HEK293 (cell line): ENCODE measurements around the gene LTC4S.

Source experiments
- EGR2 ChIP-seq: fragments of 450-650 bp; formaldehyde crosslinking; IDR thresholded peaks from 2 replicates; pipeline ENCODE4 v1.5.1; 2016; ENCODE audit warnings: low read depth, missing biosample characterization, missing genetic modification characterization
- GLIS1 ChIP-seq: fragments of 450-650 bp; formaldehyde crosslinking; IDR thresholded peaks from 2 replicates; pipeline ENCODE4 v1.5.1; 2016; ENCODE audit warnings: missing biosample characterization, missing genetic modification characterization
- HOXD13 ChIP-seq: sonication (generic); formaldehyde crosslinking; IDR thresholded peaks from 2 replicates; pipeline ENCODE4 v1.8.0; 2022; ENCODE audit warnings: missing genetic modification reagents, borderline replicate concordance
- KLF16 ChIP-seq: fragments of 450-650 bp; formaldehyde crosslinking; IDR thresholded peaks from 2 replicates; pipeline ENCODE4 v1.5.1; 2017; ENCODE audit warnings: missing biosample characterization, missing genetic modification characterization
- MZF1 ChIP-seq: fragments of 450-650 bp; formaldehyde crosslinking; IDR thresholded peaks from 2 replicates; pipeline ENCODE4 v1.5.1; 2017; ENCODE audit warnings: missing biosample characterization, missing genetic modification characterization, borderline replicate concordance
- SP2 ChIP-seq: fragments of 450-650 bp; formaldehyde crosslinking; IDR thresholded peaks from 2 replicates; pipeline ENCODE4 v1.5.1; 2016; ENCODE audit warnings: missing biosample characterization, missing genetic modification characterization
- SP7 ChIP-seq: fragments of 450-650 bp; formaldehyde crosslinking; IDR thresholded peaks from 2 replicates; pipeline ENCODE4 v1.5.1; 2016; ENCODE audit warnings: missing biosample characterization, missing genetic modification characterization
- YY1 ChIP-seq: fragments of 450-650 bp; formaldehyde crosslinking; IDR thresholded peaks from 2 replicates; pipeline ENCODE4 v1.5.1; 2018; ENCODE audit warnings: missing biosample characterization, missing genetic modification characterization
- ZBTB20 ChIP-seq: fragments of 450-650 bp; formaldehyde crosslinking; IDR thresholded peaks from 2 replicates; pipeline ENCODE4 v1.5.1; 2016; ENCODE audit warnings: missing biosample characterization, missing genetic modification characterization
- ZBTB48 ChIP-seq: fragments of 450-650 bp; formaldehyde crosslinking; IDR thresholded peaks from 2 replicates; pipeline ENCODE4 v1.5.1; 2016; ENCODE audit warnings: missing biosample characterization, missing genetic modification characterization
- ZFHX2 ChIP-seq: fragments of 450-650 bp; formaldehyde crosslinking; conservative IDR thresholded peaks from 2 replicates; pipeline ENCODE4 v1.5.1; 2016; ENCODE audit warnings: missing biosample characterization, missing genetic modification characterization
- ZNF174 ChIP-seq: fragments of 450-650 bp; formaldehyde crosslinking; IDR thresholded peaks from 2 replicates; pipeline ENCODE4 v1.5.0; 2017; ENCODE audit warnings: missing biosample characterization, mild to moderate bottlenecking, missing genetic modification characterization
- ZNF202 ChIP-seq: fragments of 450-650 bp; formaldehyde crosslinking; IDR thresholded peaks from 2 replicates; pipeline ENCODE4 v1.5.1; 2016; ENCODE audit warnings: missing biosample characterization, missing genetic modification characterization, borderline replicate concordance
- ZNF223 ChIP-seq: fragments of 450-650 bp; formaldehyde crosslinking; IDR thresholded peaks from 2 replicates; pipeline ENCODE4 v1.5.1; 2016; ENCODE audit warnings: missing biosample characterization, missing genetic modification characterization
- ZNF335 ChIP-seq: fragments of 450-650 bp; formaldehyde crosslinking; conservative IDR thresholded peaks from 2 replicates; pipeline ENCODE4 v1.5.1; 2016; ENCODE audit warnings: missing biosample characterization, missing genetic modification characterization
- ZNF394 ChIP-seq: fragments of 450-650 bp; formaldehyde crosslinking; IDR thresholded peaks from 2 replicates; pipeline ENCODE4 v1.5.1; 2016; ENCODE audit warnings: missing biosample characterization, missing genetic modification characterization, mild to moderate bottlenecking, moderate library complexity, borderline replicate concordance
- ZNF558 ChIP-seq: fragments of 450-650 bp; formaldehyde crosslinking; IDR thresholded peaks from 2 replicates; pipeline ENCODE4 v1.5.1; 2016; ENCODE audit warnings: missing biosample characterization, missing genetic modification characterization
- ZNF701 ChIP-seq: fragments of 450-650 bp; formaldehyde crosslinking; IDR thresholded peaks from 2 replicates; pipeline ENCODE4 v1.5.1; 2016; ENCODE audit warnings: missing biosample characterization, missing genetic modification characterization
- TF ChIP-seq, protein P1 (sequence below): fragments of 450-650 bp; formaldehyde crosslinking; IDR thresholded peaks from 2 replicates; pipeline ENCODE4 v1.5.1; 2016; ENCODE audit warnings: missing biosample characterization, missing genetic modification characterization
- TF ChIP-seq, protein P2 (sequence below): fragments of 450-650 bp; formaldehyde crosslinking; IDR thresholded peaks from 2 replicates; pipeline ENCODE4 v1.5.1; 2017; ENCODE audit warnings: missing biosample characterization, missing genetic modification characterization
- TF ChIP-seq, protein P3 (sequence below): fragments of 450-650 bp; formaldehyde crosslinking; IDR thresholded peaks from 2 replicates; pipeline ENCODE4 v1.5.1; 2017; ENCODE audit warnings: missing biosample characterization, missing genetic modification characterization
- TF ChIP-seq, protein P4 (sequence below): fragments of 450-650 bp; formaldehyde crosslinking; IDR thresholded peaks from 2 replicates; pipeline ENCODE4 v1.5.1; 2016; ENCODE audit warnings: missing biosample characterization, missing genetic modification characterization
- TF ChIP-seq, protein P5 (sequence below): fragments of 450-650 bp; formaldehyde crosslinking; IDR thresholded peaks from 2 replicates; pipeline ENCODE4 v1.5.1; 2017; ENCODE audit warnings: missing biosample characterization, missing genetic modification characterization
- TF ChIP-seq, protein P6 (sequence below): fragments of 450-650 bp; formaldehyde crosslinking; IDR thresholded peaks from 2 replicates; pipeline ENCODE4 v1.5.1; 2017; ENCODE audit warnings: missing biosample characterization, missing genetic modification characterization
- TF ChIP-seq, protein P7 (sequence below): fragments of 450-650 bp; formaldehyde crosslinking; IDR thresholded peaks from 2 replicates; pipeline ENCODE4 v1.5.1; 2016; ENCODE audit warnings: missing biosample characterization, missing genetic modification characterization
- TF ChIP-seq, protein P8 (sequence below): fragments of 450-650 bp; formaldehyde crosslinking; IDR thresholded peaks from 2 replicates; pipeline ENCODE4 v1.5.1; 2016; ENCODE audit warnings: missing biosample characterization, missing genetic modification characterization

Gene LTC4S

DNA sequence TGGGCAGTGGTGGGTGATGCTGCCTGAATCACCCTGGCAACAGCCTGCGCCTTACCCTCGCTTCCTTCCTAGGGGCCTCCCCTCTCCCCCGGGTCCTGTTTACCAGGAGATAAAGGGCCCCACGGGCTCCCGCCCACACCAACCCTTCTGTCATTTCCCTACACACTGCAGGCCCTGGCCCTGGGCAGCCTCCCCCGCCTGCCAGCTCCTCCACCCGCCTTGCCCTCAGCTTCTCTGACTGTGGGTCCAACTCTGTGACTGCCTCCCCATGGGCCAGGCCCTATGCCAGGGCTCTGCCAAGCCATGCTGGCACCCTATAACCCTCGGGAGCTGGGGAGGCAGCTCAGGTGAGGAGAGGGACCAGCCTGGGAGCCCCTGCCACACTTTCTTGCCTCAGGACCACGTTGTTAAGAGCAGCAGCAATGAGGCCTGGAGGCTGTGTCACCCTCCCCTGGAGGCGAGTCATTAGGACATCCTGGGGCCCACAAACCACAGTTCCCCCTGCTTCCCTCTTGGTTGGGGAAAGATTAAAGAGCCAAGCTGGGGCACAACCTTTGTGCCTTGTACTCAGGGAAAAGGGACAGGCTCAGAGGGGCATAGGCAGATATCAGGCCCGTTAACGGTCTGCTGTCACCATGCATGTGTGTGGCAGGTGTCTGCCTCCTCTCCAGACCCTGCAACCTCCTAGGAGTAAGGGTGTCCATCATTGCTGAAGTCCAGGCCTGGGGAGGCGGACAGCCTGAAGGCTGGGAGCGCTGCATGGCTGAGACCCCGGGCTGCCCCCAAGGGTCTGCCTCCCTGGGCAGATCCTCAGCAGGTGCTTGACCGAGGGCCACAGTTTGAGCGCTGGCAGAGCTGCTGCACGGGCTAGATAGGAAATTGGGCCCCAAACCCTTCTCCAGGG lies 10.1 kb downstream of the LTC4S start (continued):
- no peak for TF ChIP-seq KLF16 (tag by site-specific recombination)
- TF ChIP-seq, protein P1, sequence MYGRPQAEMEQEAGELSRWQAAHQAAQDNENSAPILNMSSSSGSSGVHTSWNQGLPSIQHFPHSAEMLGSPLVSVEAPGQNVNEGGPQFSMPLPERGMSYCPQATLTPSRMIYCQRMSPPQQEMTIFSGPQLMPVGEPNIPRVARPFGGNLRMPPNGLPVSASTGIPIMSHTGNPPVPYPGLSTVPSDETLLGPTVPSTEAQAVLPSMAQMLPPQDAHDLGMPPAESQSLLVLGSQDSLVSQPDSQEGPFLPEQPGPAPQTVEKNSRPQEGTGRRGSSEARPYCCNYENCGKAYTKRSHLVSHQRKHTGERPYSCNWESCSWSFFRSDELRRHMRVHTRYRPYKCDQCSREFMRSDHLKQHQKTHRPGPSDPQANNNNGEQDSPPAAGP (tag by site-specific recombination), result peak; percentile 63; the same call in 1 of the 2 replicates
- TF ChIP-seq, protein P2, sequence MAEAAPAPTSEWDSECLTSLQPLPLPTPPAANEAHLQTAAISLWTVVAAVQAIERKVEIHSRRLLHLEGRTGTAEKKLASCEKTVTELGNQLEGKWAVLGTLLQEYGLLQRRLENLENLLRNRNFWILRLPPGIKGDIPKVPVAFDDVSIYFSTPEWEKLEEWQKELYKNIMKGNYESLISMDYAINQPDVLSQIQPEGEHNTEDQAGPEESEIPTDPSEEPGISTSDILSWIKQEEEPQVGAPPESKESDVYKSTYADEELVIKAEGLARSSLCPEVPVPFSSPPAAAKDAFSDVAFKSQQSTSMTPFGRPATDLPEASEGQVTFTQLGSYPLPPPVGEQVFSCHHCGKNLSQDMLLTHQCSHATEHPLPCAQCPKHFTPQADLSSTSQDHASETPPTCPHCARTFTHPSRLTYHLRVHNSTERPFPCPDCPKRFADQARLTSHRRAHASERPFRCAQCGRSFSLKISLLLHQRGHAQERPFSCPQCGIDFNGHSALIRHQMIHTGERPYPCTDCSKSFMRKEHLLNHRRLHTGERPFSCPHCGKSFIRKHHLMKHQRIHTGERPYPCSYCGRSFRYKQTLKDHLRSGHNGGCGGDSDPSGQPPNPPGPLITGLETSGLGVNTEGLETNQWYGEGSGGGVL (tag by site-specific recombination), result peak; percentile 54
- TF ChIP-seq ZFHX2 (tag by site-specific recombination), result peak; percentile 96
- no peak for TF ChIP-seq ZNF558
- TF ChIP-seq, protein P3, sequence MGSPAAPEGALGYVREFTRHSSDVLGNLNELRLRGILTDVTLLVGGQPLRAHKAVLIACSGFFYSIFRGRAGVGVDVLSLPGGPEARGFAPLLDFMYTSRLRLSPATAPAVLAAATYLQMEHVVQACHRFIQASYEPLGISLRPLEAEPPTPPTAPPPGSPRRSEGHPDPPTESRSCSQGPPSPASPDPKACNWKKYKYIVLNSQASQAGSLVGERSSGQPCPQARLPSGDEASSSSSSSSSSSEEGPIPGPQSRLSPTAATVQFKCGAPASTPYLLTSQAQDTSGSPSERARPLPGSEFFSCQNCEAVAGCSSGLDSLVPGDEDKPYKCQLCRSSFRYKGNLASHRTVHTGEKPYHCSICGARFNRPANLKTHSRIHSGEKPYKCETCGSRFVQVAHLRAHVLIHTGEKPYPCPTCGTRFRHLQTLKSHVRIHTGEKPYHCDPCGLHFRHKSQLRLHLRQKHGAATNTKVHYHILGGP, result no peak
- peak; percentile 18; the same call in 1 of the 2 replicates for TF ChIP-seq ZBTB48 (tag by site-specific recombination)
- peak; percentile 79 for TF ChIP-seq ZBTB20 (tag by site-specific recombination)
- peak; percentile 83 for TF ChIP-seq ZNF335 (tag by site-specific recombination)
- TF ChIP-seq ZNF174 (tag by site-specific recombination), result no peak
- TF ChIP-seq YY1 (tag by site-specific recombination), result no peak
- TF ChIP-seq, protein P4, sequence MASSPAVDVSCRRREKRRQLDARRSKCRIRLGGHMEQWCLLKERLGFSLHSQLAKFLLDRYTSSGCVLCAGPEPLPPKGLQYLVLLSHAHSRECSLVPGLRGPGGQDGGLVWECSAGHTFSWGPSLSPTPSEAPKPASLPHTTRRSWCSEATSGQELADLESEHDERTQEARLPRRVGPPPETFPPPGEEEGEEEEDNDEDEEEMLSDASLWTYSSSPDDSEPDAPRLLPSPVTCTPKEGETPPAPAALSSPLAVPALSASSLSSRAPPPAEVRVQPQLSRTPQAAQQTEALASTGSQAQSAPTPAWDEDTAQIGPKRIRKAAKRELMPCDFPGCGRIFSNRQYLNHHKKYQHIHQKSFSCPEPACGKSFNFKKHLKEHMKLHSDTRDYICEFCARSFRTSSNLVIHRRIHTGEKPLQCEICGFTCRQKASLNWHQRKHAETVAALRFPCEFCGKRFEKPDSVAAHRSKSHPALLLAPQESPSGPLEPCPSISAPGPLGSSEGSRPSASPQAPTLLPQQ (tag by site-specific recombination), result peak; percentile 98
- TF ChIP-seq ZNF394 (tag by site-specific recombination), result peak; percentile 86; the same call in 1 of the 2 replicates
- no peak for TF ChIP-seq HOXD13 (CRISPR knock-in tag)
- peak; percentile 94 for TF ChIP-seq EGR2
- TF ChIP-seq SP2 (tag by site-specific recombination), result peak; percentile 51
- TF ChIP-seq ZNF223, result no peak
- TF ChIP-seq, protein P5, sequence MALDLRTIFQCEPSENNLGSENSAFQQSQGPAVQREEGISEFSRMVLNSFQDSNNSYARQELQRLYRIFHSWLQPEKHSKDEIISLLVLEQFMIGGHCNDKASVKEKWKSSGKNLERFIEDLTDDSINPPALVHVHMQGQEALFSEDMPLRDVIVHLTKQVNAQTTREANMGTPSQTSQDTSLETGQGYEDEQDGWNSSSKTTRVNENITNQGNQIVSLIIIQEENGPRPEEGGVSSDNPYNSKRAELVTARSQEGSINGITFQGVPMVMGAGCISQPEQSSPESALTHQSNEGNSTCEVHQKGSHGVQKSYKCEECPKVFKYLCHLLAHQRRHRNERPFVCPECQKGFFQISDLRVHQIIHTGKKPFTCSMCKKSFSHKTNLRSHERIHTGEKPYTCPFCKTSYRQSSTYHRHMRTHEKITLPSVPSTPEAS (tag by site-specific recombination), result no peak
- TF ChIP-seq, protein P6, sequence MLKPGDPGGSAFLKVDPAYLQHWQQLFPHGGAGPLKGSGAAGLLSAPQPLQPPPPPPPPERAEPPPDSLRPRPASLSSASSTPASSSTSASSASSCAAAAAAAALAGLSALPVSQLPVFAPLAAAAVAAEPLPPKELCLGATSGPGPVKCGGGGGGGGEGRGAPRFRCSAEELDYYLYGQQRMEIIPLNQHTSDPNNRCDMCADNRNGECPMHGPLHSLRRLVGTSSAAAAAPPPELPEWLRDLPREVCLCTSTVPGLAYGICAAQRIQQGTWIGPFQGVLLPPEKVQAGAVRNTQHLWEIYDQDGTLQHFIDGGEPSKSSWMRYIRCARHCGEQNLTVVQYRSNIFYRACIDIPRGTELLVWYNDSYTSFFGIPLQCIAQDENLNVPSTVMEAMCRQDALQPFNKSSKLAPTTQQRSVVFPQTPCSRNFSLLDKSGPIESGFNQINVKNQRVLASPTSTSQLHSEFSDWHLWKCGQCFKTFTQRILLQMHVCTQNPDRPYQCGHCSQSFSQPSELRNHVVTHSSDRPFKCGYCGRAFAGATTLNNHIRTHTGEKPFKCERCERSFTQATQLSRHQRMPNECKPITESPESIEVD (tag by site-specific recombination), result no peak
- no peak for TF ChIP-seq MZF1
- no peak for TF ChIP-seq ZNF202 (tag by site-specific recombination)
- 0 out of 2 replicates have a peak, but pooled peaks have one; percentile 12 for TF ChIP-seq SP7 (tag by site-specific recombination)
- TF ChIP-seq, protein P7, sequence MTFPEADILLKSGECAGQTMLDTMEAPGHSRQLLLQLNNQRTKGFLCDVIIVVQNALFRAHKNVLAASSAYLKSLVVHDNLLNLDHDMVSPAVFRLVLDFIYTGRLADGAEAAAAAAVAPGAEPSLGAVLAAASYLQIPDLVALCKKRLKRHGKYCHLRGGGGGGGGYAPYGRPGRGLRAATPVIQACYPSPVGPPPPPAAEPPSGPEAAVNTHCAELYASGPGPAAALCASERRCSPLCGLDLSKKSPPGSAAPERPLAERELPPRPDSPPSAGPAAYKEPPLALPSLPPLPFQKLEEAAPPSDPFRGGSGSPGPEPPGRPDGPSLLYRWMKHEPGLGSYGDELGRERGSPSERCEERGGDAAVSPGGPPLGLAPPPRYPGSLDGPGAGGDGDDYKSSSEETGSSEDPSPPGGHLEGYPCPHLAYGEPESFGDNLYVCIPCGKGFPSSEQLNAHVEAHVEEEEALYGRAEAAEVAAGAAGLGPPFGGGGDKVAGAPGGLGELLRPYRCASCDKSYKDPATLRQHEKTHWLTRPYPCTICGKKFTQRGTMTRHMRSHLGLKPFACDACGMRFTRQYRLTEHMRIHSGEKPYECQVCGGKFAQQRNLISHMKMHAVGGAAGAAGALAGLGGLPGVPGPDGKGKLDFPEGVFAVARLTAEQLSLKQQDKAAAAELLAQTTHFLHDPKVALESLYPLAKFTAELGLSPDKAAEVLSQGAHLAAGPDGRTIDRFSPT (tag by site-specific recombination), result peak; percentile 38; the same call in 1 of the 2 replicates
- TF ChIP-seq ZNF701 (tag by site-specific recombination), result no peak
- TF ChIP-seq, protein P8, sequence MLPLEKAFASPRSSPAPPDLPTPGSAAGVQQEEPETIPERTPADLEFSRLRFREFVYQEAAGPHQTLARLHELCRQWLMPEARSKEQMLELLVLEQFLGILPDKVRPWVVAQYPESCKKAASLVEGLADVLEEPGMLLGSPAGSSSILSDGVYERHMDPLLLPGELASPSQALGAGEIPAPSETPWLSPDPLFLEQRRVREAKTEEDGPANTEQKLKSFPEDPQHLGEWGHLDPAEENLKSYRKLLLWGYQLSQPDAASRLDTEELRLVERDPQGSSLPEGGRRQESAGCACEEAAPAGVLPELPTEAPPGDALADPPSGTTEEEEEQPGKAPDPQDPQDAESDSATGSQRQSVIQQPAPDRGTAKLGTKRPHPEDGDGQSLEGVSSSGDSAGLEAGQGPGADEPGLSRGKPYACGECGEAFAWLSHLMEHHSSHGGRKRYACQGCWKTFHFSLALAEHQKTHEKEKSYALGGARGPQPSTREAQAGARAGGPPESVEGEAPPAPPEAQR (tag by site-specific recombination), result no peak
- peak; percentile 70 for TF ChIP-seq GLIS1 (tag by site-specific recombination)
